Smooth muscle cell (in vitro differentiated cells): ENCODE results near the gene SLC16A10. TPM values are rescaled to one million over a fixed set of nuclear protein-coding genes. Genes with fewer than 3 reads are reported as not detected.

ENCODE experiments used
- DNase-seq: peaks from one replicate; lab custom pipeline; 2025; ENCODE audit not compliant: unreplicated experiment; lab: John Stamatoyannopoulos, UW
- H2AFZ ChIP-seq: fragments of 200-600 bp; sonication (generic); 2 replicates; pipeline ENCODE4 v1.6.0; 2016; ENCODE audit warnings: antibody characterized with exemption, low read depth, mild to moderate bottlenecking
- H3F3A ChIP-seq: fragments of 200-600 bp; sonication (generic); 2 replicates; pipeline ENCODE4 v1.6.0; 2017; ENCODE audit warnings: antibody characterized with exemption, low read depth
- H3K27ac ChIP-seq: fragments of 200-600 bp; sonication (generic); 2 replicates; pipeline ENCODE4 v1.5.1; 2016; ENCODE audit warnings: low read depth, mild to moderate bottlenecking
- H3K27me3 ChIP-seq: fragments of 200-600 bp; sonication (generic); 2 replicates; pipeline ENCODE4 v1.6.1; 2016; ENCODE audit warnings: low read depth, mild to moderate bottlenecking
- H3K36me3 ChIP-seq: fragments of 200-600 bp; sonication (generic); 2 replicates; pipeline ENCODE4 v1.5.1; 2016; ENCODE audit warnings: low read depth
- H3K4me1 ChIP-seq: fragments of 200-600 bp; sonication (generic); 2 replicates; pipeline ENCODE4 v1.5.1; 2016; ENCODE audit warnings: low read depth
- H3K4me2 ChIP-seq: fragments of 200-600 bp; sonication (generic); 2 replicates; pipeline ENCODE4 v1.6.0; 2016; ENCODE audit warnings: mild to moderate bottlenecking
- H3K4me3 ChIP-seq: fragments of 200-600 bp; sonication (generic); 2 replicates; pipeline ENCODE4 v1.5.1; 2016; ENCODE audit warnings: mild to moderate bottlenecking
- H3K79me2 ChIP-seq: fragments of 200-600 bp; sonication (generic); 2 replicates; pipeline ENCODE4 v1.6.0; 2016; ENCODE audit warnings: low read depth, mild to moderate bottlenecking
- H3K9ac ChIP-seq: fragments of 200-600 bp; sonication (generic); 2 replicates; pipeline ENCODE4 v1.6.0; 2016; ENCODE audit warnings: low read depth
- H3K9me3 ChIP-seq: fragments of 200-600 bp; sonication (generic); replicated peaks from 2 replicates; pipeline ENCODE4 v1.5.1; 2016; ENCODE audit warnings: low read depth
- H4K20me1 ChIP-seq: fragments of 200-600 bp; sonication (generic); 2 replicates; pipeline ENCODE4 v1.6.0; 2016; ENCODE audit warnings: low read depth
- WGBS: methylation state at CpG from one replicate; pipeline ENCODE4 v1.1.7; 2016; ENCODE audit warnings: low lambda C conversion rate; 5-methylcytosine and 5-hydroxymethylcytosine counted together
- polyA plus RNA-seq: library from polyadenylated mRNA; unstranded; fragments of >200 nt; fragmentation: Nextera tagmentation; extraction: Ambion mirVana; gene quantifications from 2 replicates; pipeline ENCODE4 v1.2.1, GENCODE V29; 2016
- total RNA-seq: library from RNA; depleted of rRNA; stranded (reverse); fragments of >200 nt; gene quantifications from 2 replicates; pipeline ENCODE4 v1.2.3, GENCODE V29; 2014
- TF ChIP-seq, protein P1 (sequence below): fragments of 200-600 bp; sonication (generic); IDR thresholded peaks from 2 replicates; pipeline ENCODE4 v1.5.1; 2017; ENCODE audit warnings: borderline replicate concordance, mild to moderate bottlenecking, antibody characterized with exemption; ENCODE audit not compliant: insufficient read depth, poor library complexity, severe bottlenecking

The SLC16A10 gene
- total and polyA plus RNA-seq, 2 experiments from 2014 or later: 0.87 to 1.4 TPM

DNA sequence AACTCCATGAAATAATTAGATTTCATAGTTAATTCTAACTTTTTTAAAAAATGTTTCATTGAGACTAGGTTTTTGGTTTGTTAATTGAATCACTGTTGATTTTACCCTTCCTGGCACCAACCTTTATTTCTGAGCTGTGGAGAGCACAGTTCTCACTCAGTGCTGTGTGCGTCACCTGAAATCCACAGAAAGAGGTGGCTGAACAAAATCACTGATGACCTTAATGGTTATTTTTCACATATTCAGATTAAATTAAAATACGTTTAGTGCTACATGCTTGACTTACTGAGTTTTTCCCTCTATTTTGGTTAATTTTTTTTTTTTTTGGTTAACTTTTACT, 89.4 kb downstream of the SLC16A10 start:
- Histone ChIP-seq H3K4me1 (no peaks in the 10 kb centered on the region), H3F3A (no peaks in the 10 kb centered on the region), H3K36me3 (no peaks in the 10 kb centered on the region), H3K9me3 (no peaks in the 10 kb centered on the region), H3K4me2 (no peak overlapping the region), H3K27ac (no peak overlapping the region), H4K20me1 (no peaks in the 10 kb centered on the region), H3K27me3 (no peaks in the 10 kb centered on the region), H3K9ac (no peak overlapping the region), H3K4me3 (no peak overlapping the region), H3K79me2 (no peaks in the 10 kb centered on the region), H2AFZ (no peak overlapping the region)
- TF ChIP-seq, protein P1, sequence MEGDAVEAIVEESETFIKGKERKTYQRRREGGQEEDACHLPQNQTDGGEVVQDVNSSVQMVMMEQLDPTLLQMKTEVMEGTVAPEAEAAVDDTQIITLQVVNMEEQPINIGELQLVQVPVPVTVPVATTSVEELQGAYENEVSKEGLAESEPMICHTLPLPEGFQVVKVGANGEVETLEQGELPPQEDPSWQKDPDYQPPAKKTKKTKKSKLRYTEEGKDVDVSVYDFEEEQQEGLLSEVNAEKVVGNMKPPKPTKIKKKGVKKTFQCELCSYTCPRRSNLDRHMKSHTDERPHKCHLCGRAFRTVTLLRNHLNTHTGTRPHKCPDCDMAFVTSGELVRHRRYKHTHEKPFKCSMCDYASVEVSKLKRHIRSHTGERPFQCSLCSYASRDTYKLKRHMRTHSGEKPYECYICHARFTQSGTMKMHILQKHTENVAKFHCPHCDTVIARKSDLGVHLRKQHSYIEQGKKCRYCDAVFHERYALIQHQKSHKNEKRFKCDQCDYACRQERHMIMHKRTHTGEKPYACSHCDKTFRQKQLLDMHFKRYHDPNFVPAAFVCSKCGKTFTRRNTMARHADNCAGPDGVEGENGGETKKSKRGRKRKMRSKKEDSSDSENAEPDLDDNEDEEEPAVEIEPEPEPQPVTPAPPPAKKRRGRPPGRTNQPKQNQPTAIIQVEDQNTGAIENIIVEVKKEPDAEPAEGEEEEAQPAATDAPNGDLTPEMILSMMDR: no peak
- DNase-seq: no peak
- 98% methylated on average over 2 of the region's 2 CpGs for WGBS

DNA sequence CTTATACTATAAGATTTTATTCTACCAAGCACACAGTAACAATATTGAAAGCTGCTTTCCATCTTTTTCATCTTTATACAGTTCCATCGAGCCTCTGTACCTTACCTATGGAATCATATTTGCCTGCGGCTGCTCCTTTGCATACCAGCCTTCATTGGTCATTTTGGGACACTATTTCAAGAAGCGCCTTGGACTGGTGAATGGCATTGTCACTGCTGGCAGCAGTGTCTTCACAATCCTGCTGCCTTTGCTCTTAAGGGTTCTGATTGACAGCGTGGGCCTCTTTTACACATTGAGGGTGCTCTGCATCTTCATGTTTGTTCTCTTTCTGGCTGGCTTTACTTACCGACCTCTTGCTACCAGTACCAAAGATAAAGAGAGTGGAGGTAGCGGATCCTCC, 89.8 kb downstream of the SLC16A10 start:
- no peak overlapping the region for H3K4me3 ChIP-seq
- no peaks in the 10 kb centered on the region for H3F3A ChIP-seq
- no peaks in the 10 kb centered on the region for H3K4me1 ChIP-seq
- no peaks in the 10 kb centered on the region for H3K27me3 ChIP-seq
- no peak overlapping the region for H3K27ac ChIP-seq
- no peaks in the 10 kb centered on the region for H3K79me2 ChIP-seq
- TF ChIP-seq, protein P1: no peak
- no peak overlapping the region for H3K9ac ChIP-seq
- H3K9me3 ChIP-seq: no peaks in the 10 kb centered on the region
- no peaks in the 10 kb centered on the region for H4K20me1 ChIP-seq
- H2AFZ ChIP-seq: no peak overlapping the region
- no peak overlapping the region for H3K4me2 ChIP-seq
- WGBS: 95% methylated on average over 6 of the region's 6 CpGs
- no peak for DNase-seq
- no peaks in the 10 kb centered on the region for H3K36me3 ChIP-seq

DNA sequence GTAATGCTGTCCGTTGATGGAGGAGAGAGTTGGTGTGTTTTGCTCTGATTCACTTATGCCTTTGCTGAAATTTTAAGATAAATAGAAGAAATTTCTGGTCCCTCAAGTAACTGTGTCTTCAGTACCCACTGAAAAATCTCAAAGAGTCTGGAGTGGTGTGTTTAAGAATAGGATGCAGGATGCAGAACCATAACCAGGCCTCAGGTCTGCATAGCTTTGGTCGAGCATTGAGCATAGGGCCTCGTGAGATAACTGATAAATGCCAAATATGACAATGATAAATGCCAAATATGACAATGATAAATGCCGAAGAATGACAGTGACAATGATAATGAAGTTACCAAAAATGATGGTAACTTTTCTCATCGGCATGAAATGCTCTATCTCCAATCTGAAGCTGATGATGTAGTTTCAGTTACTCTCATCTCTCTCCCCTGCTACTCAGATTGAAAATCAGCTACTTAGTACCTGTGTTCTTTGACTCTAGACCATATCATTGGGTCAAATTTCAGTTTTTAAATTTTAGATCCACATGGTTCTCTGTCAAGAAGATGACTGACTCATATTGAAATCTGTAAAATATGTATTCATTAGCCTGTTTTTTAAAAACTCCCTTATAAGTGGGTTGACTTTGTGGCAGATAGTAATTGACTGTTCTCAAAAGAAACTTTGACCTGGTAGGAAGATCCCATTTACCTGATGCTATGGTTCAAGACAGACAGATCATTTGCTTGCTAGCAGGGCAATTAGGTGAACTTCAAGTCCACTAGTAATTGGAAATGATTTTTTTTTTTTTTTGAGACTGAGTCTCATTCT, 96.6 kb downstream of the SLC16A10 start:
- Histone ChIP-seq H3K36me3 (no peaks in the 10 kb centered on the region), H3K4me3 (no peak overlapping the region), H3K27ac (no peak overlapping the region), H3K4me2 (no peak overlapping the region), H3K4me1 (no peaks in the 10 kb centered on the region), H3K9ac (no peak overlapping the region), H2AFZ (no peak overlapping the region), H4K20me1 (no peaks in the 10 kb centered on the region), H3K27me3 (no peaks in the 10 kb centered on the region), H3F3A (no peaks in the 10 kb centered on the region), H3K79me2 (no peaks in the 10 kb centered on the region), H3K9me3 (no peaks in the 10 kb centered on the region)
- TF ChIP-seq, protein P1: no peak
- DNase-seq: no peak
- 75% methylated on average over 5 of the region's 5 CpGs for WGBS
